Measurements from ENCODE around the gene DDX49. TPM values are rescaled to one million over a fixed set of nuclear protein-coding genes. Genes with fewer than 3 reads are reported as not detected.

Gene DDX49
- total and polyA plus RNA-seq, 2 experiments from 2014 or later: 53.4 to 76.0 TPM

GRCh38 chr19:18954094-18954493 lies 34.6 kb downstream of the DDX49 start:
- no peak overlapping the region for H2AFZ ChIP-seq
- H3K9ac ChIP-seq: no peak overlapping the region
- H3K4me3 ChIP-seq: no peak overlapping the region
- no peaks in the 10 kb centered on the region for H3K36me3 ChIP-seq (ENCODE audit: low read depth)
- no peak for DNase-seq
- no peak overlapping the region for H3K4me2 ChIP-seq (ENCODE audit: unreplicated experiment)
- TF ChIP-seq EZH2phosphoT487 (IDR thresholded peaks at IDR 0.05; ENCODE audit: insufficient read depth, low read depth) (no peak), EZH2 (IDR thresholded peaks at IDR 0.05; ENCODE audit: insufficient read depth, poor library complexity, severe bottlenecking) (no peak)
- H3K27me3 ChIP-seq (replicated peaks; ENCODE audit: insufficient read depth): no peaks in the 10 kb centered on the region
- H3K4me1 ChIP-seq (ENCODE audit: insufficient read depth): peaks cover 6% of the 10 kb centered on the region; the same call in 1 of the 2 replicates
- in situ Hi-C loops (cut with MboI): no loop called here
- H3K9me3 ChIP-seq (ENCODE audit: low read depth): no peaks in the 10 kb centered on the region
- H3F3A ChIP-seq (ENCODE audit: insufficient read depth): peaks cover 8% of the 10 kb centered on the region; the same call in 1 of the 2 replicates
- H3K79me2 ChIP-seq (ENCODE audit: insufficient read depth): no peaks in the 10 kb centered on the region
- no peaks in the 10 kb centered on the region for H4K20me1 ChIP-seq (ENCODE audit: insufficient read depth)
- WGBS, 2 experiments (ENCODE audit: low coverage in 1 of 2, low lambda C conversion rate in 2 of 2, missing lambda C conversion rate in 2 of 2): 90 to 100% methylated on average over 1 to 3 of the region's 3 CpGs
- H3K9me2 ChIP-seq (ENCODE audit: insufficient read depth): no peaks in the 10 kb centered on the region
- H3K27ac ChIP-seq: no peak overlapping the region

GRCh38 chr19:18955042-18955441 lies 35.5 kb downstream of the DDX49 start:
- in situ Hi-C loops (cut with MboI): no loop called here
- no peaks in the 10 kb centered on the region for H3K9me3 ChIP-seq (ENCODE audit: low read depth)

DNA sequence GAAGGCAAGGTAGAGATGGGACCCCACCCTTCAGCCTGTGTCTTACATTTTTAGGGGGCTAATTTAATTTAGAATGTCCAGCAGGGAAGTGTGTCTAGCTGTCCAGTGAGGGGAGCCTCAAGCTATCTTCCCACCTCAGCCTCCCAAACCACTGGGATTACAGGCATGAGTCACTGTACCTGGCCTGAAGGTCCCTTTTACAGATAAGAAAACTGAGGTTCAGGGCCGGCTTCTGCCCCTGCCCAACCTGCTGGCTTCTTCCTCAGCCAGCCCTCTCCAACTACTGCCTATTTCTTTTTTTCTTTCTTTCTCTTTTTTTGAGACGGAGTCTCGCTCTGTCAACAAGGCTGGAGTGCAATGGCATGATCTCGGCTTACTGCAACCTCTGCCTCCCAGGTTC lies 40.9 kb downstream of the DDX49 start:
- no peak overlapping the region for H3K9ac ChIP-seq

More at GRCh38 chr19:18955042-18955441, 35.5 kb downstream of the DDX49 start:
- Histone ChIP-seq H3K9me2 (ENCODE audit: insufficient read depth) (no peaks in the 10 kb centered on the region), H4K20me1 (ENCODE audit: insufficient read depth) (no peaks in the 10 kb centered on the region), H3K36me3 (ENCODE audit: low read depth) (no peaks in the 10 kb centered on the region), H3K4me1 (ENCODE audit: insufficient read depth) (peaks cover 6% of the 10 kb centered on the region; the same call in 1 of the 2 replicates), H3K4me2 (ENCODE audit: unreplicated experiment) (no peak overlapping the region), H3F3A (ENCODE audit: insufficient read depth) (peaks cover 8% of the 10 kb centered on the region; the same call in 1 of the 2 replicates), H3K4me3 (no peak overlapping the region), H3K79me2 (ENCODE audit: insufficient read depth) (no peaks in the 10 kb centered on the region), H3K27me3 (replicated peaks; ENCODE audit: insufficient read depth) (no peaks in the 10 kb centered on the region), H3K9ac (no peak overlapping the region), H3K27ac (no peak overlapping the region), H2AFZ (no peak overlapping the region)
- TF ChIP-seq EZH2phosphoT487 (IDR thresholded peaks at IDR 0.05; ENCODE audit: insufficient read depth, low read depth): no peak
- no peak for TF ChIP-seq EZH2 (IDR thresholded peaks at IDR 0.05; ENCODE audit: insufficient read depth, poor library complexity, severe bottlenecking)
- 96% methylated on average over 2 of the region's 2 CpGs for WGBS, 2 experiments (ENCODE audit: low coverage in 1 of 2, low lambda C conversion rate in 2 of 2, missing lambda C conversion rate in 2 of 2)
- no peak for DNase-seq

DNA sequence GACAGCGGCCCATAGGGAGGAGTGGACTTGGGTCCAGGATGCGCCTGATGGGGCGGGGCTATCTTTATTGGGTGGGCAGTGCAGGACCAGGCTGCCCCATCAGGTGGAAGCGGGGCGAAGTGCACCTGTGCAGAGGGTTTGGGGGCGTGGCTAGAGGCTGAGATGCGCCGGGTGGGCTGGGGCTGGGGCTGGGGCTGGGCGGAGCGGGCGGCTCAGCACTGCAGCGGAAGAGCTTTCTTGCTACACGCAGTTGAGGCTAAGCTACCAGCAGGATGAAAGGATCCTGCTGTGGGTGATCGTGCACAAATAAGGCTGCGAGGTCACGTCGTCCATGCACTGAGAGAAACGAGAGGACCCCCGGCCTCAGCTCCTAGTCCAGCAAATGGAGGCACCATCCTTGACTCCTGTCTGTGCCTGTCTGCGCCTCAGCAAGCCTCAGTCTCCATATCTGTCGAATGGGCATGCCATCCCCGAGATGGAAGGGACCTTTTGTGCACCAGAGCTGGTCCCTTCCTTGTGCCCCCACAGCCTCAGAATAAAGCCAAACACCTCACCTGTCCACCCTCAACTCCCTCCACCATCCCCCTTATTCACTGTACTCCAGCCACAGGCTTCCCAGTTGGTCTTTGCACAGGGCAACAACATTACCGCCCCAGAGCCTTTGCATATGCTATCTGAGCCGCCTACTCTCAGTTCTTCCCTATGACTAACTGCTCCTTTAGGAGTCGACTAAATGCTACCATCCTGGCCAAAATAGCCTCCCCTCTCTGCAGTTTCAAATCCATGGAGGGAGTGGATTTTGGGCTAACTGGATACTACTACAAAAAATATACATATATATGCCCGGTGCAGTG lies 42.5 kb downstream of the DDX49 start:
- H3K4me3 ChIP-seq: no peak overlapping the region
- DNase-seq: no peak
- H3K27me3 ChIP-seq (replicated peaks; ENCODE audit: insufficient read depth): no peaks in the 10 kb centered on the region
- H3K79me2 ChIP-seq (ENCODE audit: insufficient read depth): no peaks in the 10 kb centered on the region
- H4K20me1 ChIP-seq (ENCODE audit: insufficient read depth): no peaks in the 10 kb centered on the region
- no peak overlapping the region for H3K4me2 ChIP-seq (ENCODE audit: unreplicated experiment)
- no peaks in the 10 kb centered on the region for H3K36me3 ChIP-seq (ENCODE audit: low read depth)
- TF ChIP-seq EZH2phosphoT487 (IDR thresholded peaks at IDR 0.05; ENCODE audit: insufficient read depth, low read depth) (no peak), EZH2 (IDR thresholded peaks at IDR 0.05; ENCODE audit: insufficient read depth, poor library complexity, severe bottlenecking) (no peak)
- in situ Hi-C loops (cut with MboI): no loop called here
- H3F3A ChIP-seq (ENCODE audit: insufficient read depth): no peaks in the 10 kb centered on the region
- H2AFZ ChIP-seq: no peak overlapping the region
- WGBS, 2 experiments (ENCODE audit: low coverage in 1 of 2, low lambda C conversion rate in 2 of 2, missing lambda C conversion rate in 2 of 2): 27 to 28% methylated on average over 22 to 26 of the region's 26 CpGs
- H3K27ac ChIP-seq: no peak overlapping the region
- no peak overlapping the region for H3K9ac ChIP-seq
- no peaks in the 10 kb centered on the region for H3K9me2 ChIP-seq (ENCODE audit: insufficient read depth)
- no peaks in the 10 kb centered on the region for H3K9me3 ChIP-seq (ENCODE audit: low read depth)
- no peaks in the 10 kb centered on the region for H3K4me1 ChIP-seq (ENCODE audit: insufficient read depth)

More for the DNA sequence above, 40.9 kb downstream of the DDX49 start:
- TF ChIP-seq EZH2phosphoT487 (IDR thresholded peaks at IDR 0.05; ENCODE audit: insufficient read depth, low read depth): no peak
- no peak for TF ChIP-seq EZH2 (IDR thresholded peaks at IDR 0.05; ENCODE audit: insufficient read depth, poor library complexity, severe bottlenecking)
- no peaks in the 10 kb centered on the region for H3K9me3 ChIP-seq (ENCODE audit: low read depth)
- H2AFZ ChIP-seq: no peak overlapping the region
- WGBS, 2 experiments (ENCODE audit: low coverage in 1 of 2, low lambda C conversion rate in 2 of 2, missing lambda C conversion rate in 2 of 2): 99 to 100% methylated on average over 4 of the region's 4 CpGs
- H3K79me2 ChIP-seq (ENCODE audit: insufficient read depth): no peaks in the 10 kb centered on the region
- no peak overlapping the region for H3K27ac ChIP-seq
- no peaks in the 10 kb centered on the region for H3K36me3 ChIP-seq (ENCODE audit: low read depth)
- no peaks in the 10 kb centered on the region for H3K4me1 ChIP-seq (ENCODE audit: insufficient read depth)
- H3K4me2 ChIP-seq (ENCODE audit: unreplicated experiment): no peak overlapping the region
- H3K4me3 ChIP-seq: no peak overlapping the region
- no peaks in the 10 kb centered on the region for H3K27me3 ChIP-seq (replicated peaks; ENCODE audit: insufficient read depth)
- in situ Hi-C loops (cut with MboI): no loop called here
- H4K20me1 ChIP-seq (ENCODE audit: insufficient read depth): no peaks in the 10 kb centered on the region
- H3K9me2 ChIP-seq (ENCODE audit: insufficient read depth): no peaks in the 10 kb centered on the region
- H3F3A ChIP-seq (ENCODE audit: insufficient read depth): no peaks in the 10 kb centered on the region
- DNase-seq: no peak

Data from GM23248 (cell line).